Osteoblast (primary cell): ENCODE data around the gene RASSF1. TPM values are rescaled to one million over a fixed set of nuclear protein-coding genes. Genes with fewer than 3 reads are reported as not detected.
"Not testable (repeated sequence)": the region's sequence is repeated elsewhere in the genome, so short reads cannot be mapped to it uniquely, and the experiment has no call there.

Experiments
- DNase-seq: peaks from one replicate; pipeline ENCODE4 v3.0.0; 2011; ENCODE audit warnings: low spot score, mixed read lengths; ENCODE audit not compliant: insufficient read length; ENCODE audit errors: missing footprints
- H2AFZ ChIP-seq: 2 replicates; pipeline ENCODE4 v1.6.0; 2011; ENCODE audit warnings: mild to moderate bottlenecking, low read length
- H3K27ac ChIP-seq: 2 replicates; pipeline ENCODE4 v1.5.1; 2011; ENCODE audit warnings: mild to moderate bottlenecking, low read depth, low read length, moderate library complexity
- H3K27me3 ChIP-seq: 2 replicates; pipeline ENCODE4 v1.6.0; 2012; ENCODE audit warnings: mild to moderate bottlenecking, control low read depth, inconsistent platforms, low read length, moderate library complexity; ENCODE audit not compliant: insufficient read depth
- H3K36me3 ChIP-seq: 2 replicates; pipeline ENCODE4 v1.5.1; 2011; ENCODE audit warnings: mild to moderate bottlenecking, low read length, control low read depth, moderate library complexity; ENCODE audit not compliant: insufficient read depth
- H3K4me1 ChIP-seq: 2 replicates; pipeline ENCODE4 v1.5.1; 2011; ENCODE audit warnings: mild to moderate bottlenecking, low read length, control low read depth, moderate library complexity; ENCODE audit not compliant: insufficient read depth
- H3K4me2 ChIP-seq: 2 replicates; pipeline ENCODE4 v1.6.0; 2011; ENCODE audit warnings: mild to moderate bottlenecking, low read length; ENCODE audit not compliant: insufficient read depth
- H3K4me3 ChIP-seq: fragments of 200-600 bp; sonication (generic); 3 replicates; pipeline ENCODE4 v1.5.1; 2012; ENCODE audit warnings: mild to moderate bottlenecking, low read length, inconsistent platforms; ENCODE audit not compliant: insufficient read depth
- H3K79me2 ChIP-seq: 2 replicates; pipeline ENCODE4 v1.6.0; 2012; ENCODE audit warnings: mild to moderate bottlenecking, low read length, control low read depth, inconsistent platforms; ENCODE audit not compliant: insufficient read depth
- H3K9me3 ChIP-seq: 2 replicates; pipeline ENCODE4 v1.5.1; 2011; ENCODE audit warnings: low read depth, low read length, control low read depth
- H4K20me1 ChIP-seq: 2 replicates; pipeline ENCODE4 v1.6.0; 2012; ENCODE audit warnings: mild to moderate bottlenecking, low read length, control low read depth; ENCODE audit not compliant: insufficient read depth
- total RNA-seq: library from RNA; depleted of rRNA; stranded (reverse); fragments of >200 nt; gene quantifications from 2 replicates; pipeline ENCODE4 v1.2.3, GENCODE V29; 2012
- TF ChIP-seq, protein P1 (sequence below): IDR thresholded peaks from 2 replicates; pipeline ENCODE4 v1.5.1; 2011; ENCODE audit warnings: mild to moderate bottlenecking, low read depth, low read length, moderate library complexity; ENCODE audit errors: extremely low read depth

RASSF1 gene
- total RNA-seq, 1 donor: 18.1 TPM

- Histone ChIP-seq H3K9me3 (no peaks in the 10 kb centered on the region), H3K4me2 (no peak overlapping the region), H2AFZ (no peak overlapping the region), H3K27me3 (no peaks in the 10 kb centered on the region), H4K20me1 (no peaks in the 10 kb centered on the region), H3K4me1 (peaks cover 6% of the 10 kb centered on the region), H3K36me3 (peaks cover 33% of the 10 kb centered on the region), H3K79me2 (peaks cover 18% of the 10 kb centered on the region), H3K27ac (no peak overlapping the region), H3K4me3 (no peak overlapping the region)
- DNase-seq: no peak
- TF ChIP-seq, protein P1, sequence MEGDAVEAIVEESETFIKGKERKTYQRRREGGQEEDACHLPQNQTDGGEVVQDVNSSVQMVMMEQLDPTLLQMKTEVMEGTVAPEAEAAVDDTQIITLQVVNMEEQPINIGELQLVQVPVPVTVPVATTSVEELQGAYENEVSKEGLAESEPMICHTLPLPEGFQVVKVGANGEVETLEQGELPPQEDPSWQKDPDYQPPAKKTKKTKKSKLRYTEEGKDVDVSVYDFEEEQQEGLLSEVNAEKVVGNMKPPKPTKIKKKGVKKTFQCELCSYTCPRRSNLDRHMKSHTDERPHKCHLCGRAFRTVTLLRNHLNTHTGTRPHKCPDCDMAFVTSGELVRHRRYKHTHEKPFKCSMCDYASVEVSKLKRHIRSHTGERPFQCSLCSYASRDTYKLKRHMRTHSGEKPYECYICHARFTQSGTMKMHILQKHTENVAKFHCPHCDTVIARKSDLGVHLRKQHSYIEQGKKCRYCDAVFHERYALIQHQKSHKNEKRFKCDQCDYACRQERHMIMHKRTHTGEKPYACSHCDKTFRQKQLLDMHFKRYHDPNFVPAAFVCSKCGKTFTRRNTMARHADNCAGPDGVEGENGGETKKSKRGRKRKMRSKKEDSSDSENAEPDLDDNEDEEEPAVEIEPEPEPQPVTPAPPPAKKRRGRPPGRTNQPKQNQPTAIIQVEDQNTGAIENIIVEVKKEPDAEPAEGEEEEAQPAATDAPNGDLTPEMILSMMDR: no peak
Observed at GRCh38 chr3:50286322-50287227, 54.1 kb downstream of the RASSF1 start.

DNA sequence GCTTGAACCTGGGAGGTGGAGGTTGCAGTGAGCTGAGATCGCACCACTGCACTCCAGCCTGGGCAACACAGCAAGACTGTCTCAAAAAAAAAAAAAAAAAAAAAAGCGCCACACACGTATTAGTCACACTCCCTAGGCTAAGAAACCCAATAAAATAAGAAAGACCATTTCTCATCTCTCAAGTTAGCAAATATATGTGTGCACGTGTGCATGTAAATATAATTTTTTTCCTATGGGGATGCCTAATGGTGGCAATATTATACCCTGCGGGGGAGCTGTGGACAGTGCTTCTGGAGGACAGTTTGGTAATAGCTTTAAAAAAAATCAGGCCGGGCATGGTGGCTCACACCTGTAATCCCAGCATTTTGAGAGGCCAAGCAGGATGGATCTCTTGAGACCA is 56.5 kb downstream of the RASSF1 start:
- H3K36me3 ChIP-seq: peaks cover 18% of the 10 kb centered on the region
- H3K9me3 ChIP-seq, H3K4me2 ChIP-seq, H3K4me1 ChIP-seq, H3K79me2 ChIP-seq, H4K20me1 ChIP-seq, H2AFZ ChIP-seq, H3K27me3 ChIP-seq, DNase-seq, H3K4me3 ChIP-seq, H3K27ac ChIP-seq: not testable (repeated sequence)

Other genes with a start within 250 kb of the RASSF1 start
- 5.1 and 16.5 TPM in 2 replicates for gene SEMA3F, start 185.5 kb downstream of the RASSF1 start, total RNA-seq
- not detected in 2 replicates for gene GNAT1, start 149.2 kb downstream of the RASSF1 start, total RNA-seq
- gene SLC38A3, start 135.6 kb downstream of the RASSF1 start, total RNA-seq: 0.29 and 0.36 TPM in 2 replicates
- 223 and 248 TPM in 2 replicates for gene GNAI2, start 104.6 kb downstream of the RASSF1 start, total RNA-seq
- gene SEMA3B, start 71.7 kb downstream of the RASSF1 start, total RNA-seq: 5.9 and 10.1 TPM in 2 replicates
- gene LSMEM2, start 61.7 kb downstream of the RASSF1 start, total RNA-seq: not detected in 2 replicates
- gene IFRD2, start 48.4 kb downstream of the RASSF1 start, total RNA-seq: 60.4 and 65.1 TPM in 2 replicates
- 1.8 and 4.1 TPM in 2 replicates for gene HYAL3, start 41.4 kb downstream of the RASSF1 start, total RNA-seq
- 6.5 and 8.0 TPM in 2 replicates for gene NAA80, start 41.4 kb downstream of the RASSF1 start, total RNA-seq
- under 0.01 and 0.59 TPM in 2 replicates for gene HYAL1, start 37.3 kb downstream of the RASSF1 start, total RNA-seq
- gene HYAL2, start 18.1 kb downstream of the RASSF1 start, total RNA-seq: 32.9 and 34.2 TPM in 2 replicates
- 15.9 and 16.6 TPM in 2 replicates for gene TUSC2, start 12.6 kb downstream of the RASSF1 start, total RNA-seq
- 0.88 and 2.9 TPM in 2 replicates for gene ZMYND10, start 4.9 kb upstream of the RASSF1 start, total RNA-seq
- 21.7 and 22.1 TPM in 2 replicates for gene NPRL2, start 9.9 kb upstream of the RASSF1 start, total RNA-seq
- 22.1 and 25.0 TPM in 2 replicates for gene CYB561D2, start 10.0 kb upstream of the RASSF1 start, total RNA-seq
- 61.6 and 73.1 TPM in 2 replicates for gene TMEM115, start 18.7 kb upstream of the RASSF1 start, total RNA-seq
- not detected in 2 replicates for gene CACNA2D2, start 162.8 kb upstream of the RASSF1 start, total RNA-seq
- gene C3orf18, start 226.9 kb upstream of the RASSF1 start, total RNA-seq: 17.7 and 18.8 TPM in 2 replicates
- gene HEMK1, start 228.7 kb upstream of the RASSF1 start, total RNA-seq: 8.5 and 8.7 TPM in 2 replicates